Metanephros (tissue), 1 donor: ENCODE results near the gene TEX26. TPM values are rescaled to one million over a fixed set of nuclear protein-coding genes. Genes with fewer than 3 reads are reported as not detected.

ENCODE experiments used
- total RNA-seq: library from RNA; depleted of rRNA; stranded (reverse); fragments of >200 nt; gene quantifications from one replicate; pipeline ENCODE4 v1.2.3, GENCODE V29; 2014

Gene TEX26
- total RNA-seq = not detected

DNA sequence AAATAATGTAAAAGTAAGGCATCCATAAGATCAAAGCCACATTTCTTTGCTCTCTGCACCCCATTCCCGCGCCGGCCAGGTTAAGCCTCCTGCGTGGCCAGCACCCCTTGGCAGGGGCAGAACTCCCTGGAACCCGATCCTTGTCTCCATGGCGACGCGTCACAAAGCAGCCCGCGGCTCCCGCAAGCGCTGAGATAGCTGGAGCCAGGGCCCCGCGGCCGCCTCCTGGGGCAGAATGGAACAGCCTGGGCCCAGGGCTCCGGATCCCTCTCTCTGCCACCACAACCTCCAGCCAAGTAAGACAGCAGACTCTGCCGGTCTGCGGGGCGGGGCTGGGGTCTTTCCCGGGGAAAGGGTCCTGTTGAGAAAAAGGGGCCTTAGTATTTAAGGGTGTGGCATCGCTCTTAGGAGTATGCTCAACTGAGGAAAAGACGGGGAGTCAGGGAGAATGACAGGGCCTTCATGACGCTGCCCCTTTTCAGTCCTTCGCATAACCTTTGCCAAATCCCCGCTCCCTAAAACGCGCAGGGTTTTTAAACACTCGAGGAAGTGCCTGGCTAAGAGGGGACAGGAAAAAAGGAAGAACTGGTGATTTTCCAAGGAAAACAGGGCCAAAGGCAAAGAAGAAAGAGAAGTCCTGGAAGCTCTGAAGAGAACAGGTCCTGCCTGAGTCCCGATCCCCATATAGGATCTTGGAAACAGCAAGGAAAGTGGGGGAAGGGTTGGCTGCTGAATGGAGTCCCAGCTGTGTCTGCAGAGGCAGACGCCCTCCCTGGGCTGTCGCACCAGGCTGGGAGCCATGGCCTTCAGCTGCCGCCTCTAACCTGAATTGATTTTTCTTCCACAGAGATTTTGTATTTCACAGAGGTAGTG is at the start of gene TEX26:
Gene TEX26, plus strand, starts transcription at position 176 of the 873 bp plus-strand sequence. Its CDS starts 60 bp downstream, at position 236.

DNA sequence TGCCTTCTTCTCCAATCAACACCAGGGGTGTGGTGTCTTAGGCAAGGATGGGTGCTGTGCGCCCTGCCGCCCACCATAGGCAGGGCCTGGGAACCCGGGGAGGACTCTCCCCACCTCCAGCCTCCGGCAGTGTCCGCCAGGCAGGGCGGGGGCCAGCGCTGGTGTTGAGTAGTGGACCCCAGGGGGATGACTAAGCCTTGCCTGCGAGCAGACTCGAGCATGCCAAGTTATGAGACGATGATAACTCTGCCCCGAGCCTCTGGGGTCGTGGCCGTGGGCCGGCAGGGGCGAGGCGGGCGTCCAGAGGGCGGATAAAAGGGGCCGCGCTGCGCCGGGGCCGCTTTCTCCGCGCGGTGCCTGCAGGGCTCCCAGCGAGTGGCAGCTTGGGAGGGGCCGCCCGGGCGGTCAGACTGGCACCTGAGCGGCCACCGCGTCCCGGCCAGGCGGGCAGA is 26.5 kb upstream of the TEX26 start, which contains the start of gene MEDAG:
Gene MEDAG, plus strand, starts transcription at position 340 of the 452 bp plus-strand sequence. CDS start 245 bp downstream, outside the sequence.

Other genes with a start within 250 kb of the TEX26 start
- 12.8 TPM for gene ALOX5AP, start 197.1 kb upstream of the TEX26 start, total RNA-seq
- gene MEDAG, start 26.4 kb upstream of the TEX26 start, total RNA-seq = 3.3 TPM
- 99.3 TPM for gene HSPH1, start 229.2 kb downstream of the TEX26 start, total RNA-seq